Osteoblast (primary cell): Measurements from ENCODE around the gene HOXB2. TPM values are rescaled to one million over a fixed set of nuclear protein-coding genes. Genes with fewer than 3 reads are reported as not detected.

Experiments
- DNase-seq: peaks from one replicate; pipeline ENCODE4 v3.0.0; 2011; ENCODE audit warnings: low spot score, mixed read lengths; ENCODE audit not compliant: insufficient read length; ENCODE audit errors: missing footprints
- H2AFZ ChIP-seq: 2 replicates; pipeline ENCODE4 v1.6.0; 2011; ENCODE audit warnings: mild to moderate bottlenecking, low read length
- H3K27ac ChIP-seq: 2 replicates; pipeline ENCODE4 v1.5.1; 2011; ENCODE audit warnings: mild to moderate bottlenecking, low read depth, low read length, moderate library complexity
- H3K27me3 ChIP-seq: 2 replicates; pipeline ENCODE4 v1.6.0; 2012; ENCODE audit warnings: mild to moderate bottlenecking, control low read depth, inconsistent platforms, low read length, moderate library complexity; ENCODE audit not compliant: insufficient read depth
- H3K36me3 ChIP-seq: 2 replicates; pipeline ENCODE4 v1.5.1; 2011; ENCODE audit warnings: mild to moderate bottlenecking, low read length, control low read depth, moderate library complexity; ENCODE audit not compliant: insufficient read depth
- H3K4me1 ChIP-seq: 2 replicates; pipeline ENCODE4 v1.5.1; 2011; ENCODE audit warnings: mild to moderate bottlenecking, low read length, control low read depth, moderate library complexity; ENCODE audit not compliant: insufficient read depth
- H3K4me2 ChIP-seq: 2 replicates; pipeline ENCODE4 v1.6.0; 2011; ENCODE audit warnings: mild to moderate bottlenecking, low read length; ENCODE audit not compliant: insufficient read depth
- H3K4me3 ChIP-seq: fragments of 200-600 bp; sonication (generic); 3 replicates; pipeline ENCODE4 v1.5.1; 2012; ENCODE audit warnings: mild to moderate bottlenecking, low read length, inconsistent platforms; ENCODE audit not compliant: insufficient read depth
- H3K79me2 ChIP-seq: 2 replicates; pipeline ENCODE4 v1.6.0; 2012; ENCODE audit warnings: mild to moderate bottlenecking, low read length, control low read depth, inconsistent platforms; ENCODE audit not compliant: insufficient read depth
- H3K9me3 ChIP-seq: 2 replicates; pipeline ENCODE4 v1.5.1; 2011; ENCODE audit warnings: low read depth, low read length, control low read depth
- H4K20me1 ChIP-seq: 2 replicates; pipeline ENCODE4 v1.6.0; 2012; ENCODE audit warnings: mild to moderate bottlenecking, low read length, control low read depth; ENCODE audit not compliant: insufficient read depth
- total RNA-seq: library from RNA; depleted of rRNA; stranded (reverse); fragments of >200 nt; gene quantifications from 2 replicates; pipeline ENCODE4 v1.2.3, GENCODE V29; 2012
- TF ChIP-seq, protein P1 (sequence below): IDR thresholded peaks from 2 replicates; pipeline ENCODE4 v1.5.1; 2011; ENCODE audit warnings: mild to moderate bottlenecking, low read depth, low read length, moderate library complexity; ENCODE audit errors: extremely low read depth

Gene HOXB2
- total RNA-seq, 1 donor: 3.3 TPM

DNA sequence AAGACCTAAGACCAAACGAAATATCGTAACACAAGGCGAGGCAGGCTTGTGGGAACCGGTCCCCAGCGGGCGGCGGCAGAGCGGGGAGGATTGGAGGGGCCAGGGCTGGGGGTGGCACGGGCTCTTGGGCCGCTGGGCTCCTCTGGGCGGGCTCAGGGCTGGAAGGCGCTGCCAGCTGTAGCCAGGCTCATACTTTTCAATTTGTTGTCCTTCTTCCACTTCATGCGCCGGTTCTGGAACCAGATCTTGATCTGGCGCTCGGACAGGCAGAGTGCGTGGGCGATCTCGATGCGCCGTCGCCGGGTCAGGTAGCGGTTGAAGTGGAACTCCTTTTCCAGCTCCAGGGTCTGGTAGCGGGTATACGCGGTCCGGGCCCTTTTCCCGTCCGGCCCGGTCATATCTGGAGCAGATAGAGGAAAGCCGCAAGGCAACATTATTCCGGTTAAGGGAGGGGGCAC, 47.2 kb upstream of the HOXB2 start:
- TF ChIP-seq, protein P1, sequence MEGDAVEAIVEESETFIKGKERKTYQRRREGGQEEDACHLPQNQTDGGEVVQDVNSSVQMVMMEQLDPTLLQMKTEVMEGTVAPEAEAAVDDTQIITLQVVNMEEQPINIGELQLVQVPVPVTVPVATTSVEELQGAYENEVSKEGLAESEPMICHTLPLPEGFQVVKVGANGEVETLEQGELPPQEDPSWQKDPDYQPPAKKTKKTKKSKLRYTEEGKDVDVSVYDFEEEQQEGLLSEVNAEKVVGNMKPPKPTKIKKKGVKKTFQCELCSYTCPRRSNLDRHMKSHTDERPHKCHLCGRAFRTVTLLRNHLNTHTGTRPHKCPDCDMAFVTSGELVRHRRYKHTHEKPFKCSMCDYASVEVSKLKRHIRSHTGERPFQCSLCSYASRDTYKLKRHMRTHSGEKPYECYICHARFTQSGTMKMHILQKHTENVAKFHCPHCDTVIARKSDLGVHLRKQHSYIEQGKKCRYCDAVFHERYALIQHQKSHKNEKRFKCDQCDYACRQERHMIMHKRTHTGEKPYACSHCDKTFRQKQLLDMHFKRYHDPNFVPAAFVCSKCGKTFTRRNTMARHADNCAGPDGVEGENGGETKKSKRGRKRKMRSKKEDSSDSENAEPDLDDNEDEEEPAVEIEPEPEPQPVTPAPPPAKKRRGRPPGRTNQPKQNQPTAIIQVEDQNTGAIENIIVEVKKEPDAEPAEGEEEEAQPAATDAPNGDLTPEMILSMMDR: no peak
- H4K20me1 ChIP-seq: no peaks in the 10 kb centered on the region

DNA sequence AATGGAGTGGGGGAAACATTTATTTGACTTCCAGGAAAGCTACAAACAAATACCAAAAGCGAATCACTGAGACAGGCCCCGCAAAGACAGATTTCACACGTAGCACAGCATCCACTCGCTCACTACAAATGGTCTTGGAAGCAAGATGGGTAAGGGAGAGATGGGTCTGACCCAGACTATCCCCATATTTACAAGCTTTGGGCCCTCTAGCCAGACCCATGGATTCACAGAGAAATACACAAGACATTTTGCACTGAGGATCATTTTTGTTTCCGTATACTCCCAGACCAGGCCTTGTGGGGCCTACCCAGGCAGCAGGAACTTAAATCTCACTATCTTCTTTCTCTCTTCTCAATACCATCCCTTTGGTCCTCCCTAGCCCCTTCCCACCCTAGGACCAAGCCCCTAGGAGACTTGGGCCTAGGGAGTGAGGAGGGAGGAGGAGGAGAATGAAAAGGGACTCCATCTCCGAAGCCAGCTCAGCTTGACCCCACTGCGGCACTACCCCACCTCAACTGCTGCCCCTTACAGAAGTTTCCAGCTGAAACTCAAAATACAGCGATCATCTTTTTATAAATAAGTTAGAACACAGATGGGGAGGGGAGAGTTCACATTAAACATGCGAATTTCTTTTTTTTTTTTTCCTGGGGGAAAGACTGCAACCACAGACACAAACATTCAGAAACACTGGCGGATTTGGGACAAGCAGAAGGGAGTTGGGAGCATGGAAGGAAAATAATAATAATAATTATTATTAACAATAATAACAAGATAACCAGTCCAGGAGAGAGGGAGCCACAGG, 46.5 kb upstream of the HOXB2 start:
- DNase-seq: no peak
- no peak overlapping the region for H3K4me2 ChIP-seq

More for the DNA sequence above, 47.2 kb upstream of the HOXB2 start:
- Histone ChIP-seq H3K4me1 (no peaks in the 10 kb centered on the region), H3K9me3 (no peaks in the 10 kb centered on the region), H3K36me3 (no peaks in the 10 kb centered on the region), H3K4me3 (no peak overlapping the region), H3K27ac (no peak overlapping the region), H3K79me2 (no peaks in the 10 kb centered on the region), H3K27me3 (peaks cover 95% of the 10 kb centered on the region), H2AFZ (no peak overlapping the region), H3K4me2 (no peak overlapping the region)
- DNase-seq: no peak

DNA sequence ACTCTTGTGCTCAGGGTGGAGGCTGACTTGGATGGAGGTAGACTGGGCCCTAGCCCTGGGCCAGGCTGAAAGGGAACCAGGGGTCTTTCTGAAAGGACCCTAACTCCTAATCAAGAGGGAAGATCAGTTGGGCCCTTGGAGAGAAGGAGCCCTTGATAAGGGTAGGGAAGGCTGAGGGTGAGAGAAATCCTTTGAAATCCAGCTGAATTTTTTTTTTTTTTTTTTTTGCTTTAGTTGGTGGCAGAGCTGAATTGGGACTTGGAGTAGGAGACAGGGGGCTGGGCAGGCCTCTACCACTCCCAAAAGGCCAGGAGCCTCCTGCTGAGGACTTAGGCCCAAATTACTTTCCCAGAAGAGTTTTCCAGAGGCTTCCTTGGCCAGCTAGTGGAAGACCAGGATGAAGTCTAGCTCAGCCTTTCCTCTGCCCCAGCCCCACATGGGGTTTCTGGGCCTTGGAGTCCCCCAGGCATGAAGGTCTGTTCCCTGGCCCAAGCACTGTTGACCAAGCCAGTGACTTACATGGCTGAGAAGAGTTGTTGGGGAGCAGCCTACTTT, 45.8 kb upstream of the HOXB2 start:
- no peak for DNase-seq
- Histone ChIP-seq H3K36me3 (no peaks in the 10 kb centered on the region), H3K4me3 (no peak overlapping the region), H3K27me3 (peaks cover 95% of the 10 kb centered on the region), H3K79me2 (no peaks in the 10 kb centered on the region), H3K27ac (no peak overlapping the region), H3K4me2 (no peak overlapping the region), H4K20me1 (no peaks in the 10 kb centered on the region), H3K4me1 (peaks cover 6% of the 10 kb centered on the region), H3K9me3 (no peaks in the 10 kb centered on the region), H2AFZ (no peak overlapping the region)
- TF ChIP-seq, protein P1: no peak

More for the DNA sequence above, 46.5 kb upstream of the HOXB2 start:
- no peaks in the 10 kb centered on the region for H4K20me1 ChIP-seq
- no peaks in the 10 kb centered on the region for H3K4me1 ChIP-seq
- TF ChIP-seq, protein P1: no peak
- peaks cover 95% of the 10 kb centered on the region for H3K27me3 ChIP-seq
- H3K9me3 ChIP-seq: no peaks in the 10 kb centered on the region
- H3K36me3 ChIP-seq: no peaks in the 10 kb centered on the region
- H3K4me3 ChIP-seq: no peak overlapping the region
- H3K79me2 ChIP-seq: no peaks in the 10 kb centered on the region
- H2AFZ ChIP-seq: no peak overlapping the region
- H3K27ac ChIP-seq: no peak overlapping the region

DNA sequence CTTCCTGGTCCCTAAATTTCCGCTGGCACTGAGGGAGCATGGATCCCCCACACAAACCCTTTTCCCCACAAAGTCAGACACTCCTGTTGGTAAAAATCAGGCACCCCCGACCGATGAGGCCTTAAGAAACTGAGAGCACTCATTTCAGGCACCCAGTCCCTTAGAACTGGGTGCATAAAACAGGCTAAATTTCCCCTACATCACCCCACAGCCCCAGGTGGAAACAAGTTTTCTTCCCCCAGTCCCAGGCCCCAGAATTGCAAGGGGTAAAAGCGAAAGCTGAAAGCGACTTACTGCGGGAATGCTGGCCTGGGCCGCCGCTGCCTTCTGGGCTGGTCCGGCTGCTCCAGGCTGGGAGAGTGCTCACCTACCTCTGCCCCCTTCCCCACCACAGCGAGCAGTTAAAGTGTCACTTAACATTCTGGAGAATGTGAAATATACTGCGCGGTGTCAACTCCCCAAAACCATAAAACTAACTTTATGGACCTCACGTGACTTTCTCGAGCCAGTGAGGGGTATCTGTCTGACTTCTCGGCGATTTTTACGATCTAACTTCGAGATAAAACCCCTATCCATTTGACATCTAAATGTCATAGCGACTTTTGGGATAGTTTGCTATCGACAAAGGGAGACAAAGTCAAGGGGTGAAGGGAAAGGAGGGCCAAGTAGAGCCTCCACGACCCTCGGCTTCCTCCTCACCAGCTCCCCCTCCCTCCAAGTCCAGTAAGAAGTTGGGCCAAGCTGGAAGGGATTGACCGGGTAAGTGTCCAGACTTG, 45.1 kb upstream of the HOXB2 start, which contains the start of gene HOXB3:
Gene HOXB3, minus strand, starts transcription at position 411 of the 776 bp plus-strand sequence. CDS start 37,767 bp downstream, outside the sequence.
- H3K36me3 ChIP-seq: no peaks in the 10 kb centered on the region
- H3K4me2 ChIP-seq: no peak within 1 kb of the TSS
- no peak for DNase-seq
- no peaks in the 10 kb centered on the region for H3K79me2 ChIP-seq
- TF ChIP-seq, protein P1: no peak
- no peak within 1 kb of the TSS for H2AFZ ChIP-seq
- no peaks in the 10 kb centered on the region for H4K20me1 ChIP-seq
- H3K4me3 ChIP-seq: no peak within 1 kb of the TSS
- peaks cover 10% of the 10 kb centered on the region for H3K4me1 ChIP-seq
- no peak within 1 kb of the TSS for H3K27ac ChIP-seq
- H3K9me3 ChIP-seq: no peaks in the 10 kb centered on the region
- H3K27me3 ChIP-seq: peaks cover 89% of the 10 kb centered on the region
